Hematopoietic multipotent progenitor cell (in vitro differentiated cells): ENCODE measurements around the gene ZSWIM4. TPM values are rescaled to one million over a fixed set of nuclear protein-coding genes. Genes with fewer than 3 reads are reported as not detected.
A peak's percentile ranks its signal among the peaks of the same experiment; 100 is the strongest.
"Not testable (repeated sequence)": the region's sequence is repeated elsewhere in the genome, so short reads cannot be mapped to it uniquely, and the experiment has no call there.

Experiments
- DNase-seq, 3 donors: peaks; one replicate each; pipeline ENCODE4 v3.0.0-alpha.2; 2011 to 2015; ENCODE audit warnings: low read depth in 2 of 3, low spot score in 2 of 3
- total RNA-seq: library from RNA; depleted of rRNA; stranded (reverse); fragments of >200 nt; gene quantifications from one replicate; pipeline ENCODE4 v1.2.3, GENCODE V29; 2012

ZSWIM4 gene
- total RNA-seq, 1 donor, result 15.1 TPM

- peak; percentile 65 to 90 (median 89) for DNase-seq
Measured at GRCh38 chr19:13774217-13775191, 20.7 kb upstream of the ZSWIM4 start, which contains the start of gene C19orf53. C19orf53 (plus strand) TSS chr19:13774456; CDS start chr19:13774478, 22 bp downstream.

GRCh38 chr19:13778398-13778797, 16.8 kb upstream of the ZSWIM4 start:
- no peak for DNase-seq

- DNase-seq, result no peak
Measured at GRCh38 chr19:13778847-13779246, 16.4 kb upstream of the ZSWIM4 start.

GRCh38 chr19:13779794-13780193, 15.4 kb upstream of the ZSWIM4 start:
- DNase-seq, result not testable (repeated sequence)

GRCh38 chr19:13781547-13781946, 13.7 kb upstream of the ZSWIM4 start:
- no peak for DNase-seq

- DNase-seq, result no peak
Measured at GRCh38 chr19:13782537-13782936, 12.7 kb upstream of the ZSWIM4 start.

- no peak for DNase-seq
Measured at GRCh38 chr19:13783565-13784500, 11.4 kb upstream of the ZSWIM4 start.

- DNase-seq, result peak; percentile 42 to 78 (median 77)
Measured at GRCh38 chr19:13784731-13785452, 10.4 kb upstream of the ZSWIM4 start.

- no peak for DNase-seq
Measured at GRCh38 chr19:13788991-13789390, 6.3 kb upstream of the ZSWIM4 start.

- DNase-seq, result peak in 1 of 3 donors; percentile 39
Measured at GRCh38 chr19:13790354-13790753, 4.9 kb upstream of the ZSWIM4 start.

GRCh38 chr19:13793317-13793716, 1.9 kb upstream of the ZSWIM4 start:
- not testable (repeated sequence) for DNase-seq

GRCh38 chr19:13794398-13794756, 866 bp upstream of the ZSWIM4 start:
- peak in 2 of 3 donors; percentile 26 to 41 for DNase-seq

GRCh38 chr19:13795595-13796300, 505 bp downstream of the ZSWIM4 start:
- DNase-seq, result peak in 1 of 3 donors; percentile 25

GRCh38 chr19:13796301-13797057, 1.2 kb downstream of the ZSWIM4 start:
- DNase-seq, result peak in 2 of 3 donors; percentile 13 to 39

- DNase-seq, result no peak
Measured at GRCh38 chr19:13797058-13797440, 1.8 kb downstream of the ZSWIM4 start.

- DNase-seq, result no peak
Measured at GRCh38 chr19:13797870-13798269, 2.6 kb downstream of the ZSWIM4 start.

GRCh38 chr19:13799669-13800068, 4.4 kb downstream of the ZSWIM4 start:
- DNase-seq, result no peak

GRCh38 chr19:13803038-13803437, 7.8 kb downstream of the ZSWIM4 start:
- DNase-seq, result no peak
